HEK293T (cell line): Measurements from ENCODE around the gene CCDC150.

Source experiments
- CTCF ChIA-PET: fragments of 350-600 bp; formaldehyde crosslinking; extraction: SDS; loops from one replicate; lab custom pipeline; 2021; ENCODE audit warnings: antibody characterized with exemption, inconsistent platforms; lab: Yijun Ruan, JAX
- POLR2A ChIA-PET: fragments of 350-600 bp; formaldehyde crosslinking; extraction: SDS; loops from one replicate; lab custom pipeline; 2020; ENCODE audit warnings: antibody characterized with exemption, inconsistent platforms; lab: Yijun Ruan, JAX
- DNase-seq: peaks from one replicate; pipeline ENCODE4 v3.0.0; 2012; ENCODE audit warnings: mixed read lengths; ENCODE audit errors: extremely low spot score
- ARNT ChIP-seq: fragments of 450-650 bp; IDR thresholded peaks from 2 replicates; pipeline ENCODE4 v1.6.1; 2017; ENCODE audit warnings: mild to moderate bottlenecking
- BHLHE40 ChIP-seq: fragments of 450-650 bp; IDR thresholded peaks from 2 replicates; pipeline ENCODE4 v1.6.1; 2016; ENCODE audit warnings: mild to moderate bottlenecking, moderate library complexity, borderline replicate concordance
- CTBP1 ChIP-seq: fragments of 450-650 bp; IDR thresholded peaks from 2 replicates; pipeline ENCODE4 v1.6.1; 2016; ENCODE audit warnings: borderline replicate concordance
- ELF4 ChIP-seq: fragments of 450-650 bp; IDR thresholded peaks from 2 replicates; pipeline ENCODE4 v1.6.1; 2017; ENCODE audit warnings: antibody characterized with exemption
- FOXA1 ChIP-seq: fragments of 450-650 bp; IDR thresholded peaks from 2 replicates; pipeline ENCODE4 v1.6.1; 2016; ENCODE audit warnings: mild to moderate bottlenecking
- FOXK2 ChIP-seq: fragments of 450-650 bp; IDR thresholded peaks from 2 replicates; pipeline ENCODE4 v1.6.1; 2016; ENCODE audit warnings: mild to moderate bottlenecking
- FOXM1 ChIP-seq: fragments of 450-650 bp; IDR thresholded peaks from 2 replicates; pipeline ENCODE4 v1.6.1; 2017; ENCODE audit warnings: mild to moderate bottlenecking, borderline replicate concordance
- HDGF ChIP-seq: fragments of 450-650 bp; IDR thresholded peaks from 2 replicates; pipeline ENCODE4 v1.6.1; 2017; ENCODE audit warnings: antibody characterized with exemption, borderline replicate concordance
- L3MBTL2 ChIP-seq: fragments of 450-650 bp; conservative IDR thresholded peaks from 2 replicates; pipeline ENCODE4 v1.6.1; 2016; ENCODE audit warnings: mild to moderate bottlenecking
- LEF1 ChIP-seq: fragments of 450-650 bp; IDR thresholded peaks from 2 replicates; pipeline ENCODE4 v1.6.1; 2017; ENCODE audit warnings: mild to moderate bottlenecking, borderline replicate concordance
- NFRKB ChIP-seq: fragments of 450-650 bp; IDR thresholded peaks from 2 replicates; pipeline ENCODE4 v1.6.1; 2016; ENCODE audit warnings: mild to moderate bottlenecking, moderate library complexity
- SP1 ChIP-seq: fragments of 450-650 bp; IDR thresholded peaks from 2 replicates; pipeline ENCODE4 v1.6.1; 2017
- SUZ12 ChIP-seq: fragments of 450-650 bp; IDR thresholded peaks from 2 replicates; pipeline ENCODE4 v1.6.1; 2016; ENCODE audit warnings: mild to moderate bottlenecking
- TARDBP ChIP-seq: fragments of 450-650 bp; IDR thresholded peaks from 2 replicates; pipeline ENCODE4 v1.6.1; 2016
- ZNF384 ChIP-seq: fragments of 450-650 bp; IDR thresholded peaks from 2 replicates; pipeline ENCODE4 v1.6.1; 2016
- TF ChIP-seq, protein P1 (sequence below): fragments of 450-650 bp; IDR thresholded peaks from 2 replicates; pipeline ENCODE4 v1.6.1; 2016

CCDC150 gene

DNA sequence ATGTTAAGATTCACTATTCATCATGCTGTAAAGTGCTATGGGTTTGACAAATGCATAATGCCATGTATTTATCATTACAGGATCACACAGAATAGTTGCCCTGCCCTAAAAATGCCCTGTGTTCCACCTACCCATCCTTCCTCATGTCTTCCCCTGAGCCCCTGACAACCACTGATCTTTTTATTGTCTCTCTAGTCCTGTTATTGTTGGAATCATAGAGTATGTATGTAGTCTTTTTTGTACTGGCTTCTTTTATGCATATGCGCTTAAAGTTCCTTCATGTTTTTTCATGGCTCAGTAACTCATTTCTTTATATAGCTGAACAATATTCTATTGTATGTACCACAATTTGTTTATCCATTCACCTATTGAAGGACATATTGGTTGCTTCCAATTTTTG, 20.3 kb downstream of the CCDC150 start:
- ChIA-PET CTCF (no interaction called here), POLR2A (no interaction called here)
- no peak for DNase-seq
- TF ChIP-seq ZNF384 (no peak), CTBP1 (no peak), ARNT (no peak), NFRKB (no peak), TARDBP (no peak), FOXM1 (no peak), L3MBTL2 (no peak), ELF4 (no peak), SP1 (no peak), BHLHE40 (no peak), HDGF (no peak), LEF1 (no peak), SUZ12 (no peak), FOXK2 (no peak), FOXA1 (no peak)
- TF ChIP-seq, protein P1, sequence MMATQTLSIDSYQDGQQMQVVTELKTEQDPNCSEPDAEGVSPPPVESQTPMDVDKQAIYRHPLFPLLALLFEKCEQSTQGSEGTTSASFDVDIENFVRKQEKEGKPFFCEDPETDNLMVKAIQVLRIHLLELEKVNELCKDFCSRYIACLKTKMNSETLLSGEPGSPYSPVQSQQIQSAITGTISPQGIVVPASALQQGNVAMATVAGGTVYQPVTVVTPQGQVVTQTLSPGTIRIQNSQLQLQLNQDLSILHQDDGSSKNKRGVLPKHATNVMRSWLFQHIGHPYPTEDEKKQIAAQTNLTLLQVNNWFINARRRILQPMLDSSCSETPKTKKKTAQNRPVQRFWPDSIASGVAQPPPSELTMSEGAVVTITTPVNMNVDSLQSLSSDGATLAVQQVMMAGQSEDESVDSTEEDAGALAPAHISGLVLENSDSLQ = no peak

DNA sequence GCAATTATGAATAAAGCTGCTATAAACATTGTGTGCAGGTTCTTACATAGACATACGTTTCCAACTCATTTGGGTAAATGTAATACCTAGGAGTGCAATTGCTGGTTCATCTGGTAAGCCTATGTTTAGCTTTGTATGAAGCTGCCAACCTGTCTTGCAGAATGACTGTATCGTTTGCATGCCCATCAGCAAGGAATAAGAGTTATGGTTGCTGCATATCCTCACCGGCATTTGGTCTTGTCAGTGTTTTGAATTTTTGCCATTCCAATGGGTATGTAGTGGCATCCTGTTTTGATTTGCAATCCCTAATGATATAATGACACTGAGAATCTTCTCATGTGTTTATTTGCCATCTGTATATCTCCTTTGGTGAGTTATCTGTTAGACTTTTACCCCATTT, 20.7 kb downstream of the CCDC150 start:
- POLR2A ChIA-PET = no interaction called here
- TF ChIP-seq SP1 (no peak), CTBP1 (no peak), ELF4 (no peak)
- CTCF ChIA-PET = no interaction called here
- DNase-seq = no peak

DNA sequence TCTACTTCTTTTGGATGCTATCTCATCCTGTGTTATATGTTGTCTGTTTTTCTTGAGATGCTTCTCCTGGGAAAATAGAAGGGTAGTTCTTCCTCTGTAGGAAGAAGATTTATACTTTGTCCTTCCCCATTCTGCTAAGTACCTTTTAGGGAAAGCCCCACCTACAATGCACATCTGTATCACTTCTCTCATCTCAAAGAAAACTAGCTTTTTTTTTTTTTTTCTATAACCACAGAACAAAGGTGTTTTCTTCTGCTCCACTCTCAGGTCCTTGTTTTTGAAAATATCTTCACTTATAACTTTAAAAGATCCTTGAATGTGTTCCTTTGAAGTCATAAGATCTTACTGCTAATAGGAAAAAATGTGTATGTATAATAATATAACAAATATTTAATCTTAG, 30.8 kb downstream of the CCDC150 start:
- no peak for DNase-seq
- ChIA-PET CTCF (no interaction called here), POLR2A (no interaction called here)
- TF ChIP-seq FOXM1 (no peak), ARNT (no peak), FOXK2 (no peak), LEF1 (no peak), SUZ12 (no peak), FOXA1 (no peak), NFRKB (no peak), CTBP1 (no peak), HDGF (no peak), ZNF384 (no peak), L3MBTL2 (no peak), ELF4 (no peak), SP1 (no peak), TARDBP (no peak), BHLHE40 (no peak)
- TF ChIP-seq, protein P1 = no peak

DNA sequence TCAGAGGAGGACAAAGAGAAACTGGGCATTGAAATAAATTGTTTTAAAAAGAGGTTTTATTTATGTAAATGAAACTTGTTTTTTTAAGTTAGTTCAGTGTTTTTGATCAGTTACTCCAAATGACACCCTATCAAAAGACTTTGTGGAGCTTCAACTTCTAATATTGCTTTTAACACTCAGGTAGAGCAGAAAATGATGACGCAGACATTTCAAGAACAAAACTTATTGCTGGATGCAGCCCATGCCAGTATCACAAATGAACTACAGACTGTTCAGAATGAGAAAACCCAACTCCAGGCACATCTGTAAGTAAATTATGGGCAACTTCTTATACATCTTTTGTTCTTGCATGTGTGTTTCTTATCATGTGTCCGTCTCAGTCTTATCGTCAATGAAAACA, 36.4 kb downstream of the CCDC150 start:
- ChIA-PET CTCF (no interaction called here), POLR2A (no interaction called here)
- TF ChIP-seq ZNF384 (no peak), BHLHE40 (no peak), ELF4 (no peak), SP1 (no peak), LEF1 (no peak), FOXK2 (no peak), FOXA1 (no peak), CTBP1 (no peak), L3MBTL2 (no peak), TARDBP (no peak), ARNT (no peak), FOXM1 (no peak), HDGF (no peak), SUZ12 (no peak), NFRKB (no peak)
- TF ChIP-seq, protein P1 = no peak
- DNase-seq = no peak

DNA sequence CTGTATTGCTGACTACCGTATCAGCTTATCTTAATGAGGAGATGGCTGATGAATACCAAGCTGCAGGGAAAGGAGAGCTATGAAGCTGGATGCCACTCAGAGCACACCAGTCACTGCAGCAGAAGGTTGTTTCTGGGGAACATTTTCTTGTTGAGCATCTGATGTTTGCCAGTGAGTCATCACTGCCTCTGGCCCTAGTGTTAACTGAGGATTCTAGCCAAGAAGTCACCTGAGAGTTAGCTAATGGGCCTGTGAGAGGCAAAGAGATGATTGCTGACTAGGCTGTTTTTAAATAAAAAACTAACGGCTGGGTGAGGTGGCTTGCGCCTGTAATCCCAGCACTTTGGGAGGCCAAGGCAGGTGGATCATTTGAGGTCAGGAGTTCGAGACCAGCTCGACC, 37.9 kb downstream of the CCDC150 start:
- POLR2A ChIA-PET = no interaction called here
- TF ChIP-seq FOXK2 = no peak
- TF ChIP-seq SP1 = no peak
- TF ChIP-seq SUZ12 = no peak
- no peak for TF ChIP-seq NFRKB
- no peak for TF ChIP-seq TARDBP
- DNase-seq = no peak
- CTCF ChIA-PET = no interaction called here

DNA sequence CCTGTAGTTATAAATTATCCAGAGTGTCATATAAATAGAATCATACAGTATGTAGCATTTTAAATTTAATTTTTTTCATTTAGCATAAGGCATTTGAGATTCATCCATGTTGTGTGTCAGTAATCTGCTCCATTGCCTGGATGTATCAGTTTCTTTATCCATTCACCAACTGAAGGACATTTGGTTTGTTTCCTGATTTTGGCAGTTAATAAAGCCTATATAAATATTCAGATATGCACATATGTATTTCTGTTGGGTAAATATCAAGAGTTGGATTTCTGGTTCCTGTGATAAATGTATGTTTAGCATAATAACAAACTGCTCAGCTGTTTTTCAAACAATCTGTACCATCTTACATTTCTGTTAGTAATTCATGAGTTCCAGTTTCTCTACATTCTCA, 39.9 kb downstream of the CCDC150 start:
- POLR2A ChIA-PET = no interaction called here
- CTCF ChIA-PET = no interaction called here
- TF ChIP-seq FOXK2 (no peak), ELF4 (no peak), NFRKB (no peak), ARNT (no peak), HDGF (no peak), SP1 (no peak), BHLHE40 (no peak), SUZ12 (no peak), ZNF384 (no peak)
- TF ChIP-seq, protein P1 = no peak
- no peak for DNase-seq
